Measurements from ENCODE around the gene ARHGEF28.

Gene ARHGEF28

GRCh38 chr5:73747696-73748380 is 121.8 kb downstream of the ARHGEF28 start:
- Histone ChIP-seq H3K9me3 (no peaks in the 10 kb centered on the region), H3K4me1 (peaks cover 58% of the 10 kb centered on the region), H3K4me3 (ENCODE audit: low read depth, low read length) (no peak overlapping the region), H3K27me3 (no peaks in the 10 kb centered on the region), H3K36me3 (peaks cover 22% of the 10 kb centered on the region)
- no peak for DNase-seq
- TF ChIP-seq CTCF (IDR thresholded peaks at IDR 0.05; ENCODE audit: low read depth, low read length), result no peak

GRCh38 chr5:73748510-73749400 is 122.8 kb downstream of the ARHGEF28 start:
- H3K4me1 ChIP-seq, result peaks cover 50% of the 10 kb centered on the region
- peaks cover 31% of the 10 kb centered on the region for H3K36me3 ChIP-seq
- H3K4me3 ChIP-seq (ENCODE audit: low read depth, low read length), result peak overlapping the region; percentile 19; the same call in 1 of the 2 replicates
- no peak for TF ChIP-seq CTCF (IDR thresholded peaks at IDR 0.05; ENCODE audit: low read depth, low read length)
- no peaks in the 10 kb centered on the region for H3K9me3 ChIP-seq
- peak; percentile 83 for DNase-seq
- no peaks in the 10 kb centered on the region for H3K27me3 ChIP-seq

GRCh38 chr5:73749485-73750270 is 123.7 kb downstream of the ARHGEF28 start:
- no peak for DNase-seq
- Histone ChIP-seq H3K36me3 (peaks cover 32% of the 10 kb centered on the region), H3K4me1 (peaks cover 55% of the 10 kb centered on the region), H3K27me3 (no peaks in the 10 kb centered on the region), H3K9me3 (no peaks in the 10 kb centered on the region), H3K4me3 (ENCODE audit: low read depth, low read length) (no peak overlapping the region)
- no peak for TF ChIP-seq CTCF (IDR thresholded peaks at IDR 0.05; ENCODE audit: low read depth, low read length)

- no peaks in the 10 kb centered on the region for H3K27me3 ChIP-seq
- no peak overlapping the region for H3K4me3 ChIP-seq (ENCODE audit: low read depth, low read length)
- H3K9me3 ChIP-seq, result no peaks in the 10 kb centered on the region
- DNase-seq, result no peak
- no peak for TF ChIP-seq CTCF (IDR thresholded peaks at IDR 0.05; ENCODE audit: low read depth, low read length)
- peaks cover 32% of the 10 kb centered on the region for H3K36me3 ChIP-seq
- H3K4me1 ChIP-seq, result peaks cover 65% of the 10 kb centered on the region
Measured at GRCh38 chr5:73751254-73751914, 125.4 kb downstream of the ARHGEF28 start.

GRCh38 chr5:73754254-73754653 is 128.3 kb downstream of the ARHGEF28 start:
- H3K9me3 ChIP-seq, result no peaks in the 10 kb centered on the region
- peaks cover 54% of the 10 kb centered on the region for H3K4me1 ChIP-seq
- DNase-seq, result no peak
- no peak for TF ChIP-seq CTCF (IDR thresholded peaks at IDR 0.05; ENCODE audit: low read depth, low read length)
- H3K4me3 ChIP-seq (ENCODE audit: low read depth, low read length), result no peak overlapping the region
- H3K36me3 ChIP-seq, result peaks cover 32% of the 10 kb centered on the region
- no peaks in the 10 kb centered on the region for H3K27me3 ChIP-seq

Measured in BE2C (cell line).